GM21381 (cell line): ENCODE data around the gene GFAP.

Source experiments
- ATAC-seq: cut with Tn5 transposase; IDR thresholded peaks from one replicate; pipeline ENCODE4 v1.9.1; 2021; ENCODE audit warnings: mild to moderate bottlenecking, moderate library complexity; ENCODE audit not compliant: unreplicated experiment

The GFAP gene

DNA sequence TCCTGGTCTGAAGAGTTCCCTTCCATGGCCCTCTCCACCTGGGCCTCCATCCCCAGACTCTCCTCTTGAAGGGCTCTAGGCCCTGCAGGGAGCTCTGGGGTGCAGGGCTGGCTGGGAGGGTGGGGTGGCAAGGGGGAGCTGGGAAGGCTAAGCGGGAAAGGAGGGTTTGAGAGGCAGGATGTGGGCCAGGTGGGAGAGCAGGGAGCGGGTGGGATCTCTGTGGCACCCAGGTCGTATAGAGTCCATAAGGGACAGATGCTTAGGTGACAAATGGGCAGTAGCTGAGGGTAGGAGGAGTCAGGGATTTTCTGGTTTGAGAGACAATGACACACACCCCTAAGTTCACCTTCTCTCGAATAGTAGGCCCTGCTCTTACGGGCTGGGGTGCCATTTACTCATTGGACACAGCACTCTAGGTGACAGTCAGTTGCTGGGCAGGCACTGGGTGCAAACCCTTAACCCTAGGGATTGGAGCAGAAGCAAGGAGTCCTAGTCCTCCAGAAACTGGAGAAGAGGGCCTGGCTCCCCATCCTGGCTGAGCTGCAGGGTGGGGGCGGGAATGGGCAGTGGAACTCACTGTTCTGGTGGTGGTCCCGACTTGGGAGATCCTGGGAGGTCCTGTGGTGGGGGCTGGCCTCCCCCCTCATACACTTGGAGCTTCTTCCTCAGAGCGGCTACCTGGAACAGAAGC, 16.9 kb upstream of the GFAP start:
- no peak for ATAC-seq

DNA sequence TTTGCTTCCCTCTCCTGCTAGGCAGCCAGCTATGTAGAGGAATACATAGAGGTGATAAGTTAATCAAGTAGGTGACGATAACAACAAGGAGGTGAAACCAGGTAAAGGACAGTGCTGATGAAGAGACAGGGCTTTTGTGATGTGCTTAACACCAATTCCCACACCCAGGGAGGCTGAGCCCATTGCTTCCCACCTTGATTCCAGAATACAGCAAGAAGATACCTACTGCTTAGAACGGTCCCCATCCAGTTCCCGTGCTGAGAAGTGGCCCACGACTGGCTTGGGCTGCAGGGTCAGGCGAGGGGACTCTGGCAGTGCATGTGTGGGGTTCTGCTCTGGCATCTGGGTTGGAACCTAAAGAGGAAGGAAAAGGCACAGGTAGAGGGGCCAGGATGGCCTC, 16.1 kb upstream of the GFAP start:
- no peak for ATAC-seq

DNA sequence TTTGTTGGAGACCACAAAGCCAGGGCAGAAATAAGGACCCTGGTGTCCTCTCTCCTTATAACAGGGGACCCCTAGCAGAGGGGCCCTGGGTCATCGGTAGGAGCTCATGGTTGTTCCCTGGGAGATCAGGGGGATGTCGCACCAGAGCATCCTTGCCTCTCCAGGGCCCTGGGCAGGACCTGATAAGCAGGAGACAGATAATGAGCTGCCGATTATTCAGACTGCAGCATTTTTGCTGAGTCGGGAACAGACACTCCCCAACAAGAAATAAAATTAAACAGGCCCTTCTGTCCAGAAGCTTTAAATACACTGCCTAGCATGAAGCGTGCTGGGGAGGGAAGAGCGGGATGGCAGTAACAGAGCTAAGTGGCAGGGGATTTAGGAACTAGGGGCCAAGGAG, 15.4 kb upstream of the GFAP start:
- ATAC-seq, result no peak

DNA sequence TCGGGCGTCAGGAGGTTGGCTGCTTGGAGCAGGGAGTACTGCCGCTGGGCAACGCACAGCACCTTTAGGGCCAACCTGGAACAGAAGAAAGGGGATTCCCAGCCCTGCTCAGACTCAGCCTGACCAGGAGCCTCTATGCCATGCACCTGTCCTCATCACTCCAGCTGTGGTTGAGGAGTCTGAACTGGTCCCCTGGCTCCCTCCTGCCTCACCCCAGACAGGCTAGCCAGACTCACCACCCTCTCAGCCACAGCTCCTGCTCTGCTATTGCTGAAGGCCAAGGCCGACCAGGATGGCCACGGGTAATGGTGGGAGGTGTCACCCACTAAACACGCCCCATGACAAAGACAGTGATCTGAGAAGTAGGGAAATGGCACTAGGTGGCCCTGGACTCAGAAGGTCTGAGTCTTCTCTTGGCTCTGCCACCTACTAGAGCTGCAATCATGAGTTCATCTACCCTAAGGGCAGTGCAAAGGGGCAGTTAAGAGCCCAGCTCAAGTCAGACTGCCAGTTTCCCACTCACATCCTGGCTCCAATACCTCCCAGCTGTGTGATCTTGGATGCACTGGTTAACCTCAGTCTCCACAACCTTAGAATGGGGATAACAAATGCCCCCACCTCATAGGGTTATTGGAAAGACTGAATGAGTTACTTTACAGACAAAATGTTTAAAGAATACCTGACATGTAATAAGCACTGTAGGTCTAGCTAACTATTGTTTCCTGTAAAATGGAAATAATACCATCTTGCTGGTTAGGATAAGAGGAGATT, 13.8 kb upstream of the GFAP start:
- ATAC-seq, result no peak

DNA sequence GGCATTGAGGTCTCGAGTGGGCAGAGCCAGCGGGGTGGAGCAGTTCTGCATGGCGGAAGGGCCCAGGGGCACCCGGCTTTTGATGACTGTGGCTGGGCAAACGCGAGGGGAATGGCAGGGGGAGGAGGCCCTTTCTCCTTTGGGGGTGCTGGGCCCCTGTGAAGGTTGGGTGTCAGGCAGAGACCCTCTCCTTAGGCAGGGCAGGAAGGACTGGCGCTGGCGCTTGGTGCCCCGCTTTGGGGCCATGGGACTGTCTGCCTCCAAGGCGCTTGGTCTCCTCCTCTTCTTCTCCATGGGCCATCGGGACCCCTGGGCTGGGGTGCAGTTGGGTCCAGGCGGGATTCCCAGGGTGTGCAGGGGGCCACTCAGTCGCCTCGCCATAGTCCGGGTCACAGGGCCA, 12.8 kb upstream of the GFAP start:
- ATAC-seq, result no peak

DNA sequence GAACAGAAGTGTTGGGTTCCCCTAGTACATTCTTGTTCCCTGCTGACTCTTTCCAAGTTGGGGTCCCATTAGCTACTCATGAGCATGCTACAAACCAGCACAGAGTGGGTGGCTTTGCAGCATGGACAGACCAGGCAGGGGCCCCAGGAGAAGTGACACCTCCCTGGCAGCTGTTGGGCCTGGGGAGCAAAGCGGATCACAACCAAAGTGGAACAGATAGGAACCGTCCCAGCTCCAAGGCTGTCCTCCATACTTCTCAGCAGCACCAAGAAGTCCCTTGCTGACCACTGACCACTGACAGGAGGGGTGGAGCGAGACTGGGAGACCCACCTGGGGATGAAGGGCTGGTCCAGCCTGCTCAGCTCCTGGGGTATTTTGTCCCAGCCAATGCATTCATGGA, 12.4 kb upstream of the GFAP start:
- ATAC-seq, result no peak

DNA sequence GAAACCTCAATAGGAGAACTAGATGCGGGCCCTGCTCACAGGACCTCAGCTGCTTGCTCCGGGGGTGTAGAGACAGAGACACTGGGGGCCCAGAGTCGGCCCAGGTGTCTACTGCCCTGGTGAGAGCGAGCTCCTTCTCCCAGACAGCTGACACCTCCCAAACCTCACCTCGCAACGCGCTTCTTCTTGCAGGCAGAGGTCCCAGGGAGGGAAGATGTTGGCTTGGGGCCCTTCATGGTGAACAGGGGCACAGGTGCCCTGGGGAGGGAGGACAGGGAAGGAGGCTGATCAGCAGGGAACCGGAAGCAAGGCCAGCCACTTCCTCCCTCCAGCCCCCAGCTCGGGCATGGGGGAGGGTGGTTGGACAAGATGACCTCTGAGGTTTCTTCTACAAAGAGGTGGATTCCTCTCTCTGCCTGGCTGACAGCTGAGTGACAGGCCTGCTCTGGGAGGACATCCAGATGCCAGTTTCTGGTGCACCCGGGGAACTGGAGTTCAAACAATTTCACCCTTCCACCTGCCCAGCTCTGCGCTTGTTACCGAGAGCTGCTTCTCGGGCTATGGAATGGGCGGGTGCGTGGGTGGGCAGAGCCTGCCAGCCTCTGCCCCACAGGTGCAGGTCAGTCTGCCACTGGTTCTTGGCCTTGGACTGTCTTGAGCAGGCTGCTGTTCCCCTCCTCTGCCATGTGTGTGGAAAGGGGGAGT, 11.7 kb upstream of the GFAP start:
- no peak for ATAC-seq

DNA sequence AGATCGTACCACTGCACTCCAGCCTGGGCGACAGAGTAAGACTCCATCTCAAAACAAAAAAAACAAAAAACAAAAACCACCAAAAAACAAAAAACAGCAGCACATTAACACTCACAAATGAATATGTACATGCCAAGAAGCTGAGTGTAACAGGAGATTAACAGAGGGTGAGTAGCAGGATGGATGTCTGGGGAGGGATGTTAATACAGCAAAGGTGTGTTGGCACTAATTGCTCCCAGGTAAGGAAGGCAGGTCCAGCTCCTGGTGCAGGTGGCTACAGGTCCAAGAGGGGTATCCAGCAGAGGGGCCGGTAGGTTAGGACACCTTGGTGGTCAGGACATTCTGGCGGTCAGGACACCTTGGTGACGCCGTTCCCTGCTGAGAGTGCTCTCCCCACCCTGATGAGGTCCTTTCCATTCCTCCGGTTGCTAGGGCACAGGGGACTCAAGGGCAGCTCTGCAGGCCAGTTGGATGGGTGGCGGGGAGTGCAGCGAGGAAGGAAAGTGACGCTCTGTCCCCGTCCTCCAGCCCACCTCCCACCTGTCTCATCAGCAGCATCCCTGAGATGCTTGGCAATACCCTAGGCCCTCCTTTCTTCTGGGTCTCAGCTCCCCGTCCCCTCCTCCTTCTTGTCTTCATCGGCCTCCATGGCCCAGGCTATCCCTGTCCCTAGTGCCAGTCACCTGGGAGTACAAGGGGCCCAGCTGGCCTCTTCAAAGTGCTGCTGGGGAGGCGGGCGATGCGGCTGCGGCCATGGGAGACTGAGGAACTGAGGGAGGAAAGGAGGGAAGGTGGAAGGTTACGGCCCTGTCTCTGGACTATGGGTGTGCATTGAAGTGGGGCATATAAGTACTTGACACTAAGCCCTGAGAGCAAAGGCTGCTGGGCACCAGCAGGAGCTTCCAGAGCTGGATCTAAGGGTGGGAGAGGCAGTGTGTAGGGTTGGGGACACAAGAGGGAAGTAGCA, 10.7 kb upstream of the GFAP start:
- no peak for ATAC-seq

DNA sequence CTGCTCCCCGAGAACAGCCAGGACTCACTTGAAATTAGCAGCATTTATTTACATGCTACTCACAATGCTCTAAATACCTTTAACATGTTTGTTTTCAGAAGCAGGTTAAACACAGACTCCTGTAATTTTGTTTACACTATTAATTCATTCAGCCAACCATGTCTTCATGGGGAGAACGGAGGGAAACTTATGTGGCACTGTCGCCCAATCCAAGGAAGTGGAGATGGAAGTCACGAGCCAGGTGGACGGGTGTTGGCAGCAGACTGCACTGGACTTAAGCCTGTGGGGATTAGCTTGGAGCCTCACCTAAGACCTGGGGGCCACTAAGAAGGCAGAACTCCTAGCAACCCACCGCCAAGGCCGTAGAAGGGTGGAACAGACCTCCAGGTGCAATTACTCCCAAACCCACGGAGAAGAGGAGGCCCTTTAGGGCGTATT, 8.8 kb upstream of the GFAP start:
- ATAC-seq, result no peak

DNA sequence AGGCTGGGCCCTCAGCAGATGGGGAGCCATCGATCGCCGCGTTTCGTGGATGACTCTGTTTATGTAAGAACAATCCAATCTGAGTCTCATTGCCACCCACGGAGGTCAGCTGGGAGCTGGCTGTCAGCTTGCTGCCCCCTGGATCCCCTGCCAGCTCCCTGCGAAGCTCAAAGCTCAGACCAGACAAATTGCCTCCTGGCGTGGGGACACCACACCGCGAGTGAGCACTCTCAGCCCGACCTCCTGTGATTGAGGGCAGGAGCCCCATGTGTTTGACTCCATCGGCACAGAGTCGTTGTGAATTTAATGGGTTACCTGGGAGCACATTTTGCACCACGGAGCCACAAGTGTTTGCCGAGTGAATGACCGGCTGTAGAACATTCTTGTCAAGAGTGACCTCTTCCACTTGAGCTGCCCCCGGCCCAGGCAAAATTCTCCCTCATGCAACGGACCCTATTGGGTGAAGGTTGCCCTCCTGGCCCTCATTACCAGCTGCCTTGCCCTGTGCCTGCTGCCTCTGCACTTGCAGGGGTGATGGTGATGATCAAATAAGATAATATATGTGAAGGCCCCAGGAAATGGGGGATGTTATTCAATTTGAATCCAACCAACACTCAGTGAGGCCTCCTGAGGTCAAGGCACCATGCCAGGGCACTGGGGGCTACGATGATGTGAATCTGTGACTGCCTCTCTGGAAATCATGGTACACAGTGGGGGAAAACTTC, 7.6 kb upstream of the GFAP start:
- ATAC-seq, result no peak

DNA sequence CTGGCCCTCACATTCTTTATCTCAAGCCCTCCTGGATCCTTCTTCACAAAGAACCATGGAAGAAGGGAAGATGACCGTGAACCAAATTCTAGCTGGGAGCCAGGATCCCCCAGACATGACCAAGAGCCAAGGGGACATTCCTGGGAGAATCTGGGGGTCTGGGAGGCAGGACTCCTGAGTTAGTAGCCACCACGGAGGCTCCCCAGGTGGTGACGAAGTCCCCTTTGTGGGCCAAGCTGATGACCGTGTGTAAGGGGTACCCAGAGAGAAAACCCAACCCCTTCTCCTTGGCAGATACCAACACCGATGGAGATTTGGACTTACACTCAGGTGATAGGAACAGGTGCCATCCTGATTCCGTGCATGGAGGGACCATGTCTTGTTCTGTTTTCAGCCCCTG, 6.8 kb upstream of the GFAP start:
- ATAC-seq, result no peak

DNA sequence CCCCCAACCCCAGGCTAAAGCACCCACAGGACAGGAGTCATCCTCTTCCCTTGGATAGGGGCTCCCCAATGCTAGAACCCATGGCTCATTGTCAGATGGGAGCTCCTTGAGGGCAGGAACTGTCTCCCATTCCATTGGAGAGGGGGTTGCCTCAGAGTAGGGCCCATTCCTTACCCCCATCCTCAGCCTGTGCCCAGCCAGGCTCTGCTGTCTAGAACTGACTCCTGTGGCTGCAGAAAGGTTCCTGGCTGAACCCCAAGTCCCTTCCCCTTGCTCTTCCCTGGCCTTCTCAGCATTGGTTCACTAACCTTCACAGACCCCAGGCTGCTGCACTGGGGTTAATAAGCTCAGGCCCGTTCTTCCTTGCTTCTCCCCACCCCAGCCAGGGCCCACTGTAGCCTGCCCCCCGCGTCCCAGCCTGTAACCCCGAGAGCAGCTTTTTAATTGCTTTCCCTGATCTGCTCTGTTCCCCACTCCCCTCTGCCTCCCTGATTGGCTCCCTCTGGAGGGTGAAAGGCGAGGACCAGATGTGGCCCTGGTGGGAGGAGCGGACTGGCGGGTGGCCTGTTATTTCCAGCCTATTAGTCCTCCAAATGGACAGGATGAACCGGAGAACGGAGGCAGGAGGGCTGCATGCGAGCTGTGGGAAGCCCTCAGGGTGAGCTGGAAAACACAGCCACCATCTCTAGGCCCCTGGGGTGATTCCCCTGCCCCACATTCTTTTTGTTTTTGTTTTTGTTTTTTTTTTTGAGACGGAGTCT, 6.0 kb upstream of the GFAP start:
- no peak for ATAC-seq

DNA sequence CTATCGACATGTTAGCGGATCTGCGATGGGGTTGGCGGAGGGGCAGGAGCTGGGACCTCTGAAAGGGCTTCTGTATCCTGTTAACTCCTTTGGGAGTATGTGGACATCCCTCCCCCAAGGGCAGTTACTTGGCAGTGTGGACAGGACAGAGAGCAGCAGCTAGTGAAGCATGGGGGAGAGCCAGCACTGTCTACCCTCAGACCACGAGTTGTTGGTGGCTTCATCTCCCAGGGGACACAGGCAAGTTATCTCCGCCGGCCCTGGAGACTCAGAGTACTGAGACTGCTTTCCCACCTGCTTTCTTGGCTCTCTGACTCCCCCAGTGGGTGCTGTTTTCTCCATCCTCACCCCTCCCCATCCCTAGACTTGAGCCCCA, 5.3 kb upstream of the GFAP start:
- ATAC-seq, result no peak

DNA sequence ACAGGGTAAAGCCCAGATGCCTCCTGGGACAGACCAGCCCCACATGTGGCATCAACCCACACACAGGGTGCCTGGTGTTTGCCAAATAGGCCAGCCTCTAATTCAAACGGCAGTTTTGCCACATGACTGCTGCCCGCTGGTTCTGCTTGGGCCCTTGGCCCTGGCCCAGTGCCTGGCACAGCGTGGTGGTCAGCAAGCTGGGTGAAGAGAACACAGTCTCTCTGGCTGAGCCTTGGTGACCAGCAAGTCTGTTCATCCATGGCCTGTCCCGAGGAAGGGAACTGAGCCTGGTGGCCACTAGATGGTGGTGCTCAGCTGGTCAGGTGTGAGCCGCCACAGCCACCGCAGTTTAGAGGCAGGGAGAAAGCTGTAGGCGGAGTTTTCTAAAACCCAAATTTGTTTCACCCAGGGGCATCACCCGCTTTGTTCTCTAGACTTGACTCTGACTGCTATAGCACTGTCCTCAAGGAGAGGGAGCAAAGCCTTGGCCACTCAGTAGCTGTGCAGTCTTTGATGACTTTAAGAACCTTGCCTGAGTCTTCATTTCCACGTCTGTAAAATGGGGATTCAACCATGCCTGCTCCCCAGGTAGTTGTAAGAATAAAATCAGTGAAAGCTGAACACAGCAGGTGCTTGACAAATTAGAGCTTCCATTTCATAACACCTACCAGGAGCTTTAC, 4.7 kb upstream of the GFAP start:
- no peak for ATAC-seq

DNA sequence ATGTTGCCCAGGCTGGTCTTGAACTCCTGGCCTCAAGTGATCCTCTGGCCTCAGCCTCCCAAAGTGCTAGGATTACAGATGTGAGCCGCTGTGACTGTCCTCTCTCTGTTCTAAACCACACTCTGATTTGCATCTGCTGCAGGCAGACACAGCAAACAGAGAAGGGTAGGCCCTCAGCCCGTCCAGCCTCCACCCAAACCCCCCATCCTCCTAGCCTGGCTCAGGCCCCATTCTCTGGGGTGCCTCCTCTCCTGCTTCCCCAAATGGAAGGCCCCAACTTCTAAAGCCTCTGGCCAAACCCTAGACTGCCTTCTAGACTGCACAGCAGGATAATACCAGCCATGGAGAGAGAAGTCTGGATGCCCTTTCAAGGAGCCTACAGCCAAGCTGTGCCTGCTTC, 4.1 kb upstream of the GFAP start:
- no peak for ATAC-seq

DNA sequence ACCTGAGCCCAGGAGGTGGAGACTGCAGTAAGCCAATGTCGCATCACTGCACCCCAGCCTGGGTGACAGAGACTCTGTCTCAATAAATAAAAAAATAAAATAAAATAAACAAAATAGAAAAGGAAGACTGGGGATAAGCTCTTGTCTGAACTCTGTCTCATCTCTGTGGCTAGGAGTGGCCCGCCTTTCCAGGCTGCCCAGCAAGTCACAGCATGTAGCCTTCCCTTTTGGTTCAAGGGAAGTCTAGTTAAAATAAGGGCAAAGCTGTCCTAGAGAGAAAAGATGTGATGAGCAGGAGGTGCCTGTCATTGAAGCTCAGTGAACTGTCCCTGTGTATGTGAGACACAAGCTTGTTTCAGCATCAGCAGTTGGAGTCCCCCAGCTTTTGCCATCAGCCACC, 2.7 kb upstream of the GFAP start:
- ATAC-seq, result no peak

DNA sequence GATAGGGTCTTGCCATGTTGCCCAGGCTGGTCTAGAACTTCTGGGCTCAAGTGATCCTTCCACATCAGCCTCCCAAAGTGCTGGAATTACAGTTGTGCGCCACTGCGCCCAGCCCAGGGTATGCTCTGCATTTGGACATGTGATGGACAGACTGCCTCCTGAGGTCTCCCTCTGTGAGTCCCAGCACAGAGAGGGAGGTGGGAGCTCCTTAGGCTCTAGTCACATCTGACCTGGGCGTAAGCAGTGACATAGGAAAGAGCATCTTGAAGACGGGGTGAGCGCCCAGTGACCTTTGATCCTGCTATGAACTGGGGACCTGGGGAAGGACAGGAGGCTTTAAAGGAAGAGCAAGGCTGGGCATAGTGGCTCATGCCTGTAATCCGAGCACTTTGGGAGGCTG, 2.2 kb upstream of the GFAP start:
- no peak for ATAC-seq

DNA sequence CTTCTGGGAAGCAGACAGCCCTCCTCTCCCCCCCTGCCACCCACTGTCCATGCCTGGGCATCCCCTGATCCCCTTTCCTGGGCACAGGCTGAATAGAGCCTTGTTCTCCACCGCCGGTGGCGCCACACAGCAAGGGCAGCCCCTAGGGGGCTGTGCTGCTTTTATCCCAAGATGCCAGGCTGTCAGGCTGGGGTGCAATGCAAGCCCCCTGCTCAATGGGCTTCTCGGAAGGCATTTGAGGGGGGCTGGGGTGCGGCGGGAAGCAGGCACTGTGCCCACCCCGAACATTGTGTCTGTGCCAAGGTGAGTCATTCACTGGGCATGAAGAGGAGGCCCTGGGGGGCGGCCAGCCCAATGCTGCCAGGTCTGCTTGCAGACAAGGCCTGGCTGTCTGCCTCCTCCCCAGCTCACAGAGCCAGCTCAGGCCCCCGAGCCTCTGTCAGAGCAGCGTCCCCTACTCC, 1.5 kb upstream of the GFAP start:
- ATAC-seq, result no peak
